GM08714 (cell line): ENCODE measurements around the gene MUCL3.
"Not testable (repeated sequence)": the region's sequence is repeated elsewhere in the genome, so short reads cannot be mapped to it uniquely, and the experiment has no call there.

Experiments used
- H3K4me3 ChIP-seq: fragments of 200-500 bp; sonication (Bioruptor generic); 2 replicates; pipeline ENCODE4 v1.5.1; 2014; ENCODE audit warnings: mild to moderate bottlenecking, low read length, inconsistent platforms
- ZNF274 ChIP-seq: IDR thresholded peaks from 2 replicates; pipeline ENCODE4 v1.6.1; 2012; ENCODE audit warnings: mild to moderate bottlenecking, low read depth, low read length

Gene MUCL3

DNA sequence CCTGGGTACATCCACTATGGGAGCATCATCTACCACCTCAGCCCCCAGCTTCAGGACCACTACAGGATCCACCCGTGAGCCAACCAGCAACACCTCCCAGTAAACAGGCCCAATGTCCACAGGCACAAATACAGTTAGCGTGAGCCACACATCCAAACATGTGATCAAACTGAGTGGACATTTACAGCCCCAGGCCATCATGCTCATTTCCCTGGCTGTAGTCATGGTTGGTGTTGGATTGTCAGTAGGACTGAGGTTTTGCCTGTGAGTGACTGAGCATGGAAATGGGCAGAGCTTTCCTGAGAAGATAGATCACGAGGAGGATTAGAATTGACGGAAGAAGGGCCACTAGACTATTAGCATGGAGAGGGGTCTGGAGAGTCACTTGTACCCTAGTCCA lies 32.0 kb downstream of the MUCL3 start:
- no peak for TF ChIP-seq ZNF274
- no peak overlapping the region for H3K4me3 ChIP-seq

DNA sequence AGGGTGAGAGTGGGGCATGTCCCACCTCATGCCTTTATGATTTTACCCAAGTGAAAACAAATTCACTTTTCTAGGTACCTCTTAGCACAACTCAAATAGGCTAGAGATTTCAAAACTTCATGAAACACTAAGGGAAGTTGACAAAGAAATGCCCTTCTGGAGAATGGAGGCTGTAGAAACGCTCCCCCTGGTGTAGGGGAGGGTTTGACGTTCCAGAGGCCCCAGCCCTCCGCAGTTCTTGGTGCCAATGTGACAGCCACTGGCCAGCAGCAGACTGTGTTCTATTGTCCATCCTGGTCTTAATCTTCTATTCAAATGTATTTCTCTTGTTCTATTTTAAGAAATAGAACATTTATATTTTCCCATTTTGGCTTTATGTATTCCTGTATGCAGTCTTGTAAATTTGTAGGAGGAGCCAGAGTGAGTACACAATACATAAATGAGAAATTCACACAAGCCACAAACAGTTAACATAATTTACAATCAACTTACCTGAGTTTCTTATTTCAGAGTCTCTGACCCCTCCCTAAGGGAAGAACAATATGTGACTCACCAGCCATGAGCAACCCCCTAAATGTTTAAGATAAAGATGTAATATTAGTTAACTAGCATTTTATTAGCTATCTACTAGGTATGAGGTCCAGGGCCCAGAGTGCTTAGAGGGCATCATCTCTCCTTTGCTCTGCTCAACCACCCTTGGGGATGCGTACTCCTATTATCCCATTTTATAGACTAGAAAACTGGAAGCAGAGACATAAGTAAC lies 33.9 kb downstream of the MUCL3 start:
- no peak for TF ChIP-seq ZNF274
- H3K4me3 ChIP-seq: no peak overlapping the region

GRCh38 chr6:30979141-30979540 lies 38.4 kb downstream of the MUCL3 start:
- no peak for TF ChIP-seq ZNF274
- no peak overlapping the region for H3K4me3 ChIP-seq

GRCh38 chr6:30979690-30980089 lies 38.9 kb downstream of the MUCL3 start:
- no peak overlapping the region for H3K4me3 ChIP-seq
- TF ChIP-seq ZNF274: no peak

- H3K4me3 ChIP-seq: no peak overlapping the region
- no peak for TF ChIP-seq ZNF274
Measured at GRCh38 chr6:30981942-30982772, 41.4 kb downstream of the MUCL3 start.

GRCh38 chr6:30983439-30983838 lies 42.7 kb downstream of the MUCL3 start, which contains the start of gene MUC21:
MUC21 (plus strand) TSS chr6:30983718; CDS start chr6:30983959, 241 bp downstream.
- TF ChIP-seq ZNF274: no peak
- H3K4me3 ChIP-seq: no peak within 1 kb of the TSS

DNA sequence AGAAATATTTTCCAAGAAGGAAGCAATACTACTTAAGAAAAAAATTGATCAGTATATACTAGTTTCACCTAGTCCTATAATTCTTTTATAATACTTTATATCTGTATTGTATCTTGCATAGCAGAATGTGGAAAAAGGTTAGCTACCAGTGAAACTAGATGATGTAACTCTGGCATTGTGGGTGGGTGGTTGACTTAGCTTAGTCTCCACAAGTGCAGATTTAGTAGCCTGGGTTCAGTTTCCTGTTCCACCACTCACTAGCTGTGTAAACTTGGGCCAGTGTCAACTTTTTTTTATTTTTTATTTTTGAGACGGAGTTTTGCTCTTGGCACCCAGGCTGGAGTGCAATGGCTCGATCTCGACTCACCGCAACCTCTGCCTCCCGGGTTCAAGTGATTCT lies 44.7 kb downstream of the MUCL3 start:
- H3K4me3 ChIP-seq: no peak overlapping the region
- no peak for TF ChIP-seq ZNF274

GRCh38 chr6:30987304-30987703 lies 46.5 kb downstream of the MUCL3 start:
- no peak overlapping the region for H3K4me3 ChIP-seq
- TF ChIP-seq ZNF274: no peak

DNA sequence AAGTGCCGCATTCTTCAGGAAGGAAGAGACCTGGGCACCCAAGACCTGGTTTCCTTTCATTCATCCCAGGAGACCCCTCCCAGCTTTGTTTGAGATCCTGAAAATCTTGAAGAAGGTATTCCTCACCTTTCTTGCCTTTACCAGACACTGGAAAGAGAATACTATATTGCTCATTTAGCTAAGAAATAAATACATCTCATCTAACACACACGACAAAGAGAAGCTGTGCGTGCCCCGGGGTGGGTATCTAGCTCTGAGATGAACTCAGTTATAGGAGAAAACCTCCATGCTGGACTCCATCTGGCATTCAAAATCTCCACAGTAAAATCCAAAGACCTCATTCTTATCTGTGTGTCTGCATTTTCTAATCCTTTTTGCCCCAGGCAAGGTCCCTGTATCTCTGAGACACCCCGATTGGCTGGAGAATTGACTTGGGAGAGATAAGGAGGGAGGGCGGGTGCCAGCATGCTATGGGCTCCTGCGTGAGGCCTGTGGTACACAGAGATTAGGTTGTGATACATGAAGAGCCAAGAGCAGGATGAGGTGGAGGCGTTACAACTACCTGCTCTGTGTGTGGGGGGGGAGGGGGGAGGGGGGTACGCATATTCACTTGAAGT lies 47.5 kb downstream of the MUCL3 start:
- H3K4me3 ChIP-seq: no peak overlapping the region
- TF ChIP-seq ZNF274: no peak

DNA sequence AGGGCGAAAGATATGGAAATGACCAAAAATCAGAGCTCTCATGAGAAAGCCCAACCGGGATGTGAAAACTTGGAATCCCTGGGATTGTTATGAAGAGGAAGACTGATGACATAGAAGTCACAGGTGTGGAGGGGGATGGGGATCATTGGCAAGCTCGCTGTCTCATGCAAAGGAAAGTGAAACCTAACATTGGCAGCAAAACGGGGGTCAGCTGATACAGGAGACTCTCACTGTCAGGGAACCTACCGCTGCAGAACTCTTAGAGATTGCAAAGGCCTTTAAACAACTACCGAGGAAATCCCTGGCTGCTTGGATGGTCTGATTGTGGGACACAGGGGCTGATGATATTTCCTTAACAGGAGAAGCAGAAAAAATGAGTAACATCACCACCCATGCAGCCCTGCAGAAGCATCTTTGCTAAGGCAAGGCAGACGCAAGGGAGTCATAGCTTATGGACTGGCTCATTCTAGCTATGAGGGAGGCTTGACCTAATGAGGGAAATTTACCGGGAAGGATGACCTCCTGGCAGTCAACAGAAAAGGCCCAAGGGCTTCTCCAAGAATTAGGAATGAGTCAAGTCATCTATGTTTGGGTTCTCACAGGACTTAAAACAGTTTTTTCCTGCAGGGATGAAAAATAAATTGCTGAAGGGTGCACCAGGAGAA lies 49.8 kb downstream of the MUCL3 start:
- TF ChIP-seq ZNF274: no peak
- H3K4me3 ChIP-seq: no peak overlapping the region; the same call in 1 of the 2 replicates

DNA sequence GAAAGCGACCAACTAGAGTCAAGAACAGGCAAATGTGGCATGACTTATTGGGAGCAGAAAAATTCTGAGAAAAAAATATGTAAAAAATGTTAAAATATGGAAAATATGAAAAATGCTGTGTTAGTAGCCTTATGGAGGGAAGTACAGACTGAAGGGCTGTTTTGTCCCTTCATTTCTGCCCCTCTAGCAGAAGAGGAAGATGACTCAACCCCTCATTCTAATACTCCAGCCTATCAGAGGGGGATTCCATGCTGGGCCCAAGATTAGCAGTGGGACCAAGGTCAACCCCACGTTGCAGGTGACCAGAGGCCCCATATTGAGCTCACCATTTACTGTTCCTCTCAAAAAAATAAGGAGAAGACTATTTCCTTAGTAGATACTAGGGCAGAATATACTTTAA lies 51.1 kb downstream of the MUCL3 start:
- no peak for TF ChIP-seq ZNF274
- H3K4me3 ChIP-seq: no peak overlapping the region

DNA sequence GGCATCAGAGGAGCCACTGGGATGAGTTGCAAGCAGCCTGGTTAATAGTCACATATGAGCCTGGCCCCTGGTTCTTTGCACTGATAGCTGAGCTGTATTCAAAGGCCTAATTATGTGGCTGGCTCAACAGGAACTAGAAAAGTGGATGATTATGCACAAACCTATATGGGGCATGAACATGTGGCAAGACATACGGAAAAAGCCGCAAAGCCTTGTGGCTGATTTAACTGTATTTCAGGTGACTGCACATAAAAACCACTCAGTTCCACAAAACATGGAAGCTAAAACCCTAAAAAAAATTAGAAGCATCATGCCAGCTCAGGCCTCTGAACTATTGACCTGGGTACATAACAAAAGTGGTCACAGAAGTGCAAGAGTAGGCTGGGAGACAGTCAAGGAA lies 56.5 kb downstream of the MUCL3 start:
- H3K4me3 ChIP-seq: no peak overlapping the region
- no peak for TF ChIP-seq ZNF274

DNA sequence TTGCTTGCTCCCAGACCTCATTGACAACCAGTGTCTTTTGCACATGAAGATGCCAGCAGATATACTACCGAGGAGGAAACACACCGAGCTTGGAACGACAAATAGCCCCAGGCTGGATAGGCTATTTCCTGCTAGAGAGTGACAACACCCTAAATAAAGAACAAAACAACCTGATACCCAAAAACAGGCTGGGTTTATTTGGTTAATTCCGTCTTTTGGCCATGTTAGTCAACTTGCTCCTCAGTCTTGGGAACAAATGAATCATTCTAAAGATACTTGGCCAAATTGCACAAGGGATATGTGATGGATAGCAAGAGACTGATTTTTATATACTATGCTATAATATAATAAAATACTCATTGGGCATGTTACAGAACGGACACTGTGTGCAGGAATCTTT lies 58.0 kb downstream of the MUCL3 start:
- TF ChIP-seq ZNF274: no peak
- no peak overlapping the region for H3K4me3 ChIP-seq

- H3K4me3 ChIP-seq: not testable (repeated sequence)
Measured at GRCh38 chr6:31000067-31000860, 59.5 kb downstream of the MUCL3 start.
